Prostate gland (tissue), 2 donors: Measurements from ENCODE around the gene SWSAP1.

Source experiments
- POLR2A ChIP-seq: fragments of 450-650 bp; IDR thresholded peaks from one replicate; pipeline ENCODE4 v1.6.1; 2016; ENCODE audit warnings: antibody characterized with exemption, mild to moderate bottlenecking
- POLR2AphosphoS5 ChIP-seq: sonication (generic); formaldehyde crosslinking; IDR thresholded peaks from one replicate; pipeline ENCODE4 v1.6.1; 2017; ENCODE audit warnings: antibody characterized with exemption
- TF ChIP-seq, protein P1 (sequence below), 4 experiments: fragments of 200-600 bp in 2 of 4; fragments of 450-650 bp in 2 of 4; sonication (generic) in 2 of 4; IDR thresholded peaks; 1 replicate in 3 of 4; 2 replicates in 1 of 4; pipeline ENCODE4 v1.5.1; 2016 to 2019; ENCODE audit warnings: antibody characterized with exemption in 4 of 4, mild to moderate bottlenecking in 2 of 4, moderate library complexity in 2 of 4

DNA sequence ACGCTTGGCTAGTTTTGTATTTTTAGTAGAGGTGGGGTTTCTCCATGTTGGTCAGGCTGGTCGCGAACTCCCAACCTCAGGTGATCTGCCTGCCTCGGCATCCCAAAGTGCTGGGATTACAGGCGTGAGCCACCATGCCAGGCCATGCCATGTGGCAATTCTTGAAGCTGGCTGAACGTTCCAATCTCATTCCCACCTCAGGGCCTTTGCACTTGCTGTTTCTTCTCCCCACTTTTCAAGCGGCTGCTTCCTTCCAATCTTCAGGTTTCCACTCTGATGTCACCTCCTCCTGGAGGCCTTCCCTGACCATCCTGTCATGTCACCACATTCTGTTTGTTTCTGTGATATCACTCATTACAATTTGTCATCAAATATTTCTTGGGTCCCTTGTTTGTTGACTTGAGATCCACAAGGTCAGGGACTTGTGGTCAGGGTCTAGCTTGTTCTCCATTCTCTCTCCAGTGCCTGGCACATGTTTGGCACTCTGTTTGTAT lies 5.4 kb downstream of the SWSAP1 start:
- TF ChIP-seq, protein P1, sequence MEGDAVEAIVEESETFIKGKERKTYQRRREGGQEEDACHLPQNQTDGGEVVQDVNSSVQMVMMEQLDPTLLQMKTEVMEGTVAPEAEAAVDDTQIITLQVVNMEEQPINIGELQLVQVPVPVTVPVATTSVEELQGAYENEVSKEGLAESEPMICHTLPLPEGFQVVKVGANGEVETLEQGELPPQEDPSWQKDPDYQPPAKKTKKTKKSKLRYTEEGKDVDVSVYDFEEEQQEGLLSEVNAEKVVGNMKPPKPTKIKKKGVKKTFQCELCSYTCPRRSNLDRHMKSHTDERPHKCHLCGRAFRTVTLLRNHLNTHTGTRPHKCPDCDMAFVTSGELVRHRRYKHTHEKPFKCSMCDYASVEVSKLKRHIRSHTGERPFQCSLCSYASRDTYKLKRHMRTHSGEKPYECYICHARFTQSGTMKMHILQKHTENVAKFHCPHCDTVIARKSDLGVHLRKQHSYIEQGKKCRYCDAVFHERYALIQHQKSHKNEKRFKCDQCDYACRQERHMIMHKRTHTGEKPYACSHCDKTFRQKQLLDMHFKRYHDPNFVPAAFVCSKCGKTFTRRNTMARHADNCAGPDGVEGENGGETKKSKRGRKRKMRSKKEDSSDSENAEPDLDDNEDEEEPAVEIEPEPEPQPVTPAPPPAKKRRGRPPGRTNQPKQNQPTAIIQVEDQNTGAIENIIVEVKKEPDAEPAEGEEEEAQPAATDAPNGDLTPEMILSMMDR (IDR thresholded peaks at IDR 0.05) = no peak
- no peak for TF ChIP-seq POLR2A
- TF ChIP-seq POLR2AphosphoS5 = no peak
